Bronchial epithelial cell (primary cell): ENCODE data around the gene RABEP1. TPM values are rescaled to one million over a fixed set of nuclear protein-coding genes. Genes with fewer than 3 reads are reported as not detected.

Experiments used
- DNase-seq: peaks from one replicate; pipeline ENCODE4 v3.0.0-alpha.2; 2010; ENCODE audit warnings: low read depth
- FAIRE-seq: peaks from 2 replicates; lab custom pipeline; 2011; peaks lifted over from hg19 to GRCh38; lab: Jason Lieb, UNC
- H3K27me3 ChIP-seq: 2 replicates; pipeline ENCODE4 v1.5.1; 2011; ENCODE audit warnings: low read length; ENCODE audit not compliant: control insufficient read depth, insufficient read depth
- H3K36me3 ChIP-seq: 2 replicates; pipeline ENCODE4 v1.5.1; 2011; ENCODE audit warnings: low read length; ENCODE audit not compliant: control insufficient read depth, insufficient read depth
- H3K4me3 ChIP-seq: 2 replicates; pipeline ENCODE4 v1.5.1; 2011; ENCODE audit warnings: mild to moderate bottlenecking, low read depth, low read length, control low read depth
- total RNA-seq: library from RNA; depleted of rRNA; stranded (reverse); fragments of >200 nt; gene quantifications from 2 replicates; pipeline ENCODE4 v1.2.1, GENCODE V29; 2014
- TF ChIP-seq, protein P1 (sequence below): IDR thresholded peaks from 2 replicates; pipeline ENCODE4 v1.5.1; 2011; ENCODE audit warnings: mild to moderate bottlenecking, moderate library complexity, low read length, control low read depth, inconsistent platforms; ENCODE audit not compliant: insufficient read depth, severe bottlenecking

The RABEP1 gene
- total RNA-seq, 1 donor from 2014 or later, result 41.1 TPM

DNA sequence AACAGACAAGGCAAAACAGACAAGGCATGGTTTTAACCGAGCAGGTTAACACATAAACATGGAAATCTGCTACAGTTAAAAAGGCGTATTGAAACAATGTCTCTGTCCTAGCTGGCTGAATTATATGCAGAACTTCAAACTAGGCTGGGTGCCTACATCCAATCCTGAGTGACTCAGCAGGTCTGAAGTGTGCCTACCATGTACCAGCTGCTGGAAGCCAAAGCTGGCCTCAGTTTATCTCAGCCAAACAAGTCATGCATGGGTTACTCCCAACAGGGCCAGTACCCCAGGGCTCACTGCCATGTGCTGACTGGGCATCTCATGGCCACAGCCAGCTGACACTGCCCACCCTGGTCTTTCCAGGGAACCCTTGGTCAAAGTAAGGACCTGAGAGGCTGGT, 152.9 kb downstream of the RABEP1 start:
- DNase-seq (no peak), FAIRE-seq (no peak)
- Histone ChIP-seq H3K4me3 (no peak overlapping the region), H3K27me3 (no peaks in the 10 kb centered on the region), H3K36me3 (peaks cover 23% of the 10 kb centered on the region)
- TF ChIP-seq, protein P1, sequence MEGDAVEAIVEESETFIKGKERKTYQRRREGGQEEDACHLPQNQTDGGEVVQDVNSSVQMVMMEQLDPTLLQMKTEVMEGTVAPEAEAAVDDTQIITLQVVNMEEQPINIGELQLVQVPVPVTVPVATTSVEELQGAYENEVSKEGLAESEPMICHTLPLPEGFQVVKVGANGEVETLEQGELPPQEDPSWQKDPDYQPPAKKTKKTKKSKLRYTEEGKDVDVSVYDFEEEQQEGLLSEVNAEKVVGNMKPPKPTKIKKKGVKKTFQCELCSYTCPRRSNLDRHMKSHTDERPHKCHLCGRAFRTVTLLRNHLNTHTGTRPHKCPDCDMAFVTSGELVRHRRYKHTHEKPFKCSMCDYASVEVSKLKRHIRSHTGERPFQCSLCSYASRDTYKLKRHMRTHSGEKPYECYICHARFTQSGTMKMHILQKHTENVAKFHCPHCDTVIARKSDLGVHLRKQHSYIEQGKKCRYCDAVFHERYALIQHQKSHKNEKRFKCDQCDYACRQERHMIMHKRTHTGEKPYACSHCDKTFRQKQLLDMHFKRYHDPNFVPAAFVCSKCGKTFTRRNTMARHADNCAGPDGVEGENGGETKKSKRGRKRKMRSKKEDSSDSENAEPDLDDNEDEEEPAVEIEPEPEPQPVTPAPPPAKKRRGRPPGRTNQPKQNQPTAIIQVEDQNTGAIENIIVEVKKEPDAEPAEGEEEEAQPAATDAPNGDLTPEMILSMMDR, result no peak

Other genes starting within 250 kb of the RABEP1 start
- 0.26 and 0.53 TPM in 2 replicates for gene SLC52A1, start 246.9 kb upstream of the RABEP1 start, total RNA-seq
- 0.53 and 0.64 TPM in 2 replicates for gene ZFP3, start 203.8 kb upstream of the RABEP1 start, total RNA-seq
- gene ZNF232, start 170.4 kb upstream of the RABEP1 start, total RNA-seq, result 8.2 and 10.0 TPM in 2 replicates
- not detected in 2 replicates for gene USP6, start 166.3 kb upstream of the RABEP1 start, total RNA-seq
- gene ZNF594, start 90.4 kb upstream of the RABEP1 start, total RNA-seq, result 2.9 and 3.2 TPM in 2 replicates
- gene SCIMP, start 47.4 kb upstream of the RABEP1 start, total RNA-seq, result not detected in 2 replicates
- 82.1 and 93.2 TPM in 2 replicates for gene NUP88, start 137.4 kb downstream of the RABEP1 start, total RNA-seq
- 36.6 and 50.5 TPM in 2 replicates for gene RPAIN, start 137.9 kb downstream of the RABEP1 start, total RNA-seq
- gene C1QBP, start 156.9 kb downstream of the RABEP1 start, total RNA-seq, result 394 and 541 TPM in 2 replicates
- gene DHX33, start 186.7 kb downstream of the RABEP1 start, total RNA-seq, result 9.1 and 11.1 TPM in 2 replicates
- 19.8 and 35.0 TPM in 2 replicates for gene DERL2, start 203.9 kb downstream of the RABEP1 start, total RNA-seq
- gene MIS12, start 204.3 kb downstream of the RABEP1 start, total RNA-seq, result 33.4 and 40.3 TPM in 2 replicates